Bronchial epithelial cell (primary cell): ENCODE results near the gene TMEM164. TPM values are rescaled to one million over a fixed set of nuclear protein-coding genes. Genes with fewer than 3 reads are reported as not detected.

ENCODE experiments used
- DNase-seq: peaks from one replicate; pipeline ENCODE4 v3.0.0-alpha.2; 2010; ENCODE audit warnings: low read depth
- FAIRE-seq: peaks from 2 replicates; lab custom pipeline; 2011; peaks lifted over from hg19 to GRCh38; lab: Jason Lieb, UNC
- H3K27me3 ChIP-seq: 2 replicates; pipeline ENCODE4 v1.5.1; 2011; ENCODE audit warnings: low read length; ENCODE audit not compliant: control insufficient read depth, insufficient read depth
- H3K36me3 ChIP-seq: 2 replicates; pipeline ENCODE4 v1.5.1; 2011; ENCODE audit warnings: low read length; ENCODE audit not compliant: control insufficient read depth, insufficient read depth
- H3K4me3 ChIP-seq: 2 replicates; pipeline ENCODE4 v1.5.1; 2011; ENCODE audit warnings: mild to moderate bottlenecking, low read depth, low read length, control low read depth
- total RNA-seq: library from RNA; depleted of rRNA; stranded (reverse); fragments of >200 nt; gene quantifications from 2 replicates; pipeline ENCODE4 v1.2.1, GENCODE V29; 2014
- TF ChIP-seq, protein P1 (sequence below): IDR thresholded peaks from 2 replicates; pipeline ENCODE4 v1.5.1; 2011; ENCODE audit warnings: mild to moderate bottlenecking, moderate library complexity, low read length, control low read depth, inconsistent platforms; ENCODE audit not compliant: insufficient read depth, severe bottlenecking

Gene TMEM164
- total RNA-seq, 1 donor from 2014 or later: 20.3 TPM

GRCh38 chrX:110000847-110001713, 1.8 kb upstream of the TMEM164 start:
- H3K27me3 ChIP-seq: no peaks in the 10 kb centered on the region
- TF ChIP-seq, protein P1, sequence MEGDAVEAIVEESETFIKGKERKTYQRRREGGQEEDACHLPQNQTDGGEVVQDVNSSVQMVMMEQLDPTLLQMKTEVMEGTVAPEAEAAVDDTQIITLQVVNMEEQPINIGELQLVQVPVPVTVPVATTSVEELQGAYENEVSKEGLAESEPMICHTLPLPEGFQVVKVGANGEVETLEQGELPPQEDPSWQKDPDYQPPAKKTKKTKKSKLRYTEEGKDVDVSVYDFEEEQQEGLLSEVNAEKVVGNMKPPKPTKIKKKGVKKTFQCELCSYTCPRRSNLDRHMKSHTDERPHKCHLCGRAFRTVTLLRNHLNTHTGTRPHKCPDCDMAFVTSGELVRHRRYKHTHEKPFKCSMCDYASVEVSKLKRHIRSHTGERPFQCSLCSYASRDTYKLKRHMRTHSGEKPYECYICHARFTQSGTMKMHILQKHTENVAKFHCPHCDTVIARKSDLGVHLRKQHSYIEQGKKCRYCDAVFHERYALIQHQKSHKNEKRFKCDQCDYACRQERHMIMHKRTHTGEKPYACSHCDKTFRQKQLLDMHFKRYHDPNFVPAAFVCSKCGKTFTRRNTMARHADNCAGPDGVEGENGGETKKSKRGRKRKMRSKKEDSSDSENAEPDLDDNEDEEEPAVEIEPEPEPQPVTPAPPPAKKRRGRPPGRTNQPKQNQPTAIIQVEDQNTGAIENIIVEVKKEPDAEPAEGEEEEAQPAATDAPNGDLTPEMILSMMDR: no peak
- FAIRE-seq (no peak), DNase-seq (no peak)
- no peak overlapping the region for H3K4me3 ChIP-seq
- H3K36me3 ChIP-seq: no peaks in the 10 kb centered on the region

DNA sequence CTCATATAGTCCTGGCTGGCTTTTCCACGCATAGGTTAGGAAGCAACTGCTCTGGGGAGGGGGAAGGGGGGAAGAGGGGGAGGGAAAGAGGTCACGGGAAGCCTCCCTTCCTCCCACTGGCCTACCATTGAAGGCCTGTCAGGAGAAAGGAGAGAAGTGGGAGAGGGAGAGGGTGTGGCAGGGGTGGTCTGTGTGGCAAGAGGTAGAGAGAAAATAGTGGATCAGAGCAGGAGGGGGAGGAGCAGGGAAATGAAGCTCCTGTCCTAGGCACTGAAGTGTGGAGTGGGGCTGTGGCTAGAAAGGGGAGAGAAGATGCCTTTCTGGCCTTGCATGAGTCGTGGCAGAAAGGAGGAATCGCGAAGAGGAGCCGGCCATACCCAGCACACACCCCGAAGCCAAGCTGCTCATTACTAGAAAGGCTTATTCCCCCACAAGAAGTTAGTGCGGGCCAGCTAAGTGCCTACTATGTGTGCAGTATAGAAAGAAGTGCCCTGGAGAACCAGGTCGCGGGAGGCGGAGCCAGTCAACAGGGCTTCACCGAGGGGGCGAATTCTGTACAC, 1.1 kb upstream of the TMEM164 start:
- H3K4me3 ChIP-seq: peak overlapping the region; percentile 70
- DNase-seq (no peak), FAIRE-seq (no peak)
- H3K36me3 ChIP-seq: no peaks in the 10 kb centered on the region
- H3K27me3 ChIP-seq: no peaks in the 10 kb centered on the region
- TF ChIP-seq, protein P1: no peak

GRCh38 chrX:110003167-110004156, 548 bp downstream of the TMEM164 start:
- TF ChIP-seq, protein P1: no peak
- Histone ChIP-seq H3K27me3 (no peaks in the 10 kb centered on the region), H3K36me3 (peaks cover 2% of the 10 kb centered on the region), H3K4me3 (peak overlapping the region; percentile 70)
- no peak for FAIRE-seq
- DNase-seq: peak; percentile 12

GRCh38 chrX:110004215-110004614, 1.3 kb downstream of the TMEM164 start:
- FAIRE-seq: no peak
- Histone ChIP-seq H3K4me3 (peak overlapping the region; percentile 70), H3K27me3 (no peaks in the 10 kb centered on the region), H3K36me3 (peaks cover 2% of the 10 kb centered on the region)
- peak; percentile 22 for DNase-seq
- TF ChIP-seq, protein P1: no peak

- FAIRE-seq (no peak), DNase-seq (no peak)
- TF ChIP-seq, protein P1: no peak
- Histone ChIP-seq H3K27me3 (no peaks in the 10 kb centered on the region), H3K4me3 (no peak overlapping the region), H3K36me3 (peaks cover 2% of the 10 kb centered on the region)
Measured at GRCh38 chrX:110004731-110005369, 1.9 kb downstream of the TMEM164 start.
